GM18511 (cell line): ENCODE measurements around the gene DPYSL3.
"Not testable (repeated sequence)": the region's sequence is repeated elsewhere in the genome, so short reads cannot be mapped to it uniquely, and the experiment has no call there.

Experiments
- ATAC-seq: cut with Tn5 transposase; IDR thresholded peaks from one replicate; pipeline ENCODE4 v1.9.1; 2021; ENCODE audit warnings: mild to moderate bottlenecking, moderate library complexity; ENCODE audit not compliant: unreplicated experiment

Gene DPYSL3

DNA sequence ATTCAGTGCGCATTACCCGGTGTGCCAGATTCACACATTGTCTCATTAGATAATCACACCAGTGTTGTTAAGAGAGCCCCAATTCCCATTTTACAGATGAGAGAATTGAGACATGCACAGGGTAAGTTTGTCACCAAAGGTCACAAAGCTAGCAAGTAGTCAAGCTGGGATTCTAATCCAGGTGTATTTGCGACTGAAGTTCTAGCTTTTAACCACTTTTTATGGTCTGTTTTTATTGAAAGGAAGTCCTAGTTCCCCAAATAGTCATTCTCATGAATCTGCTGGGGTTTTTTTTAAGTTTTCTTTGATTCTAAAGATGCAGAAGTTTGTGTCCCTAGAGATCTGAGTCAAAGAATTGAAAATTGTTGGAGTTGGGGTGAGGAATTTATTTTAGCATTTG, 136.5 kb downstream of the DPYSL3 start:
- ATAC-seq: no peak

DNA sequence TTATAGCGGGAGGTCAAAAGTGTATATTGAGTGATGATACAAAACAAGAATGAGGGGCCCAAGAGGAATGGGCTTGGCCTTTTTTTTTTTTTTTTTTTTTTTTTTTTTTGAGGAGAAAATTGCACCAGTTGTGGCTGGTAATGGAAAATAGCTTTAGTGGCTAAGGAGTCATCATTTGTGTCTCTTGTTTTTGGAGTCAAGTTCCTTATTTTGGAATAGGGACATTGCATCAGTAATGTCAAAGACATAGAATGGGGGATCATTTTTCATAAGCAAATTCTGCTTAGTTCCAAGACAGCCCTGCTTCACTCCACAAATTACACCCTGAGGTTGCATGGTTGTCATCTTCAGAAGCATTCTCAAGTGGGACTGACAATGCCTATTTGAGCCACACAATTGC, 137.7 kb downstream of the DPYSL3 start:
- no peak for ATAC-seq

GRCh38 chr5:147371290-147371689, 138.6 kb downstream of the DPYSL3 start:
- ATAC-seq: no peak

DNA sequence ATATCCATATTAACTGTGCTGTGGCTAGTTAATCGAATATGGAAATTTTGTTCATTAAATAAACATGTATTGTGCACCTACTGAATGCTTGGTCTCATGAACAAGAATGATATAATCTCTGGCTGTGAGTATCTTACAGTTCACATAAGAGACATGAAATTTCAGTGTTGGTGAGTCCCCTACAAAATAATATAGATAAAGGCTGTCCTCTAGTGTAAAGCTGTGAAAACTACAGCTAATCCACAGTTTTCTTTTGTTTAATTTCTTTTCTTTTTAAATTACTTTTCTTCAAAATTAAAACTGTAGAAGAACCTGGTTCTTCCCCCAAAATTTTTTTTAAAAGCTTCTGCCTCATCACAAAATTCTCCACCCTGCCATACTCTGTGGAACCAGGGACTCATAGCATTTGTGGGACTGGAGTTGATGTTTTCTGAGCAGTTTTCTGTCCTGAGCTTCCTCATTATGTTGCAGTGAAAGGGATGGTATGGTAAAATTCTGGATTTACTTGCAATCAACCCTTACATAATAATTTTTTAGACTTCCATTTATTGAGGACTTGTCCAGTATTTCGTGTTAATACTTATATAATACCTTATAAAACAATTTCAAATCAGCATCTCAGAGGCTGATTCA, 140.0 kb downstream of the DPYSL3 start:
- ATAC-seq: no peak

- not testable (repeated sequence) for ATAC-seq
Observed at GRCh38 chr5:147367381-147367780, 142.5 kb downstream of the DPYSL3 start.

- no peak for ATAC-seq
Observed at GRCh38 chr5:147361441-147362175, 148.3 kb downstream of the DPYSL3 start.

DNA sequence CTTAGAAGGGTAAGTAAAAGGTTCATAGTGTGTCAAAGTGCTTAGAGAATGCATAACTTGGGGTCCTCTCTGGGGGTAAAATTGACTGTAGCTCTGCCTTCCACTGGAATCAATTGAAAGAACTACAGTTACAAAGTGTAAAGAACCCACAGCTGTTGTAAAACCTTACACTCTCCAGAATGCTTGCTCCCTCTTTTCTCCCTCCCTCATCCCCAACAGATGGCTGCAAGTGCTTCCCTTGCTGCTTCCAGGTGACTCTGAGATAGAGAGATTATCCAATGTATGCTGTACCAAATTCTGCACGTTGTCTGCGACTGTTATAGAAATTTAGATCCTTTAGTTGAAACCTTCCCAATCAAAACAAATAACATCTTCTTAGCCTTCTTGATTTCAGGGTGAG, 149.1 kb downstream of the DPYSL3 start:
- ATAC-seq: no peak

DNA sequence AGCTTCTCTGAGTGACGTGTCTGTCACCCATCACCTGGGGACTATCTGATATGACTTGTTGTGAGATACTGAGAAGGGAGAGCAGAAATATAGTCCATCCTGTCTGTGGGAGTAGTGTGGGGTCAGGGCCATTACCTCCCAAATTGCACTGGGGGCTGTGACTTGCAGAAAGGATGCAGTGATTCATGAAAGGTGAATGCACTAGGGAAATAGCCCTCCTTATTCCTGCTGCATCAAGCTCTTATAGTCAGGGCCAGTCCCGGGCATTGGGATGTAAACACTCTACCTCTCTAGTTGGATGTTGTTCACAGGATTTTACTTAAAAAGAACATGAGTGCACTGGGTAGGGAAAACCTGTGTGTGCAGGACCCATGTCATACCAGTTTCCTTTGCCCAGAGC, 150.3 kb downstream of the DPYSL3 start:
- no peak for ATAC-seq

DNA sequence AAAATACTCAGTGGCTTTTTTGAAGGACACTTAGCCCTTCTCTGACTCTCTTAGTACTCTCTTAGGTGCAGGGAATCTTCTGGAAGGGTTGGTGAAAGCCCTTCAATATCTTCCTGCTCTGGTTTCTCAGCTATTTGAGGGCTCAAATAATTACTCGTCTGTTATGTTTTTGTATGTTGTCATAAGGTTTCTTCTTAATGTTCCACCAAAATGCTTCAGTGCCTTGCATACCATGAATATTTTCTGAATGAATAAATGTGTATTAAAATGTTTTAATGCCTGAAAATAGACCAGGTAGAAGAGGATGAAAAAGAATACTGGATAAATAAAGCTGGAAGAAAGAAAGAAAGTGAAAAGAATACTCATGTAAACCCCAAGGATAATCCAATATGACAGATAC, 150.8 kb downstream of the DPYSL3 start:
- ATAC-seq: no peak

GRCh38 chr5:147349241-147349640, 160.6 kb downstream of the DPYSL3 start:
- no peak for ATAC-seq

DNA sequence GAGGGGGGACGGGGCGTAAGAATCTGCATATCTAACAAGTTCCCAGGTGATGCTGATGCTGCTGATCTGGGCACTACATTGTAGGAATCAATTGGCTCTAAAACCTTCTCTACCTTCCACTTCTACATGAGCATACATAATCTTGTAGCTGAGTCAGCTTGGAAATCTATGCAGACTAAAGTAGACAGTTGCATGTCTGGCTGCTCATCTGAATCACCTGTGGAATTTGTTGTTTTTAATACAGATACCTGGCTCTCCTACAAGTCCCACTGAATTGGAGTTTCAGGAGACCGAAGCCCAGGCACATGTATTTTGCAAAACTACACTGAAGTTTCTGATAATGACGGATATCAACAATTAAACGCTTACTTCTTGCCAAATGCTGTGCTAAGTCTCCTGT, 161.4 kb downstream of the DPYSL3 start:
- ATAC-seq: no peak

DNA sequence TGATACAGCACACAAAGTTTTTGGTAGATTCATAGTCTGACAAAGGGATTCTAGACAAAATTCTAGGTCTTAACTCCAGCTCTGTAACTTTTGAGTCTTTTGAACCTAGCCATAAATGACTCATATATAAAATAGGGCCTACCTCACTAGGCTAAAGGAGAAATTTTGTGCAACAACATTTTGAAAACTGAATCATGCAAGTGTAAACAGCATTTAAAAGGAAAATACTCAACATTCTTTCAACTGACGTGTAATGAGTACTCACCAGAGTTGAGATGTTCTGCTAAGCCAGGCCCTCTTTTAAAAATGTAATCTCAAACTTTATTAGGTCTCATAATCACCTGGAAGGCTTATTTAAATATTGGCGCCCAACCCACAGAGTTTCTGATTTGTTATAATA, 161.8 kb downstream of the DPYSL3 start:
- ATAC-seq: no peak

DNA sequence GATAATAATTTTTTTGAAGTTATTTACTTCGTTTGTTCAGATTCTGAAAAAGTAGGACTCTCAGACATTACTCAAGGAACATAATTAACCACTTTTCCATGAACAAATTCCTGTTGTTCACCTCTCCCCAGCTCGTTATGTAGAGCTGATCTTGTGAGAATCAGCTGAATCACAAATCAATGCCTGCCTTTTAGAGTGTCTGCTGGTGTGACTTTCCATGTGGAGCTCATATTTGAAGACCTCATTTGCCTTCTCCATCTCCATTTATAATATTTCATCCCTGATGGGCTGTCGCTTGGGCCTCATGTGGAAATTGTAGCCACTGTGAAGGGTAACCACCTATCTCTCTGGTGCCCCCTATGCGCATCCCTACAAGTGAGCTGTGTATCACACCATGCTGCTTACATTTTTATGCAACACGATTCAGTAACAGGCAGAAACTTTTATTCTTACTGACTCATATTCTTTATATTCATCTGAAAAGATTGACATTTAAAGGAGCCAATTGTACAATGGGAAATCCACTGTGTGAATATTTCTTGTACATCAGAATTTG, 163.8 kb downstream of the DPYSL3 start:
- ATAC-seq: no peak

DNA sequence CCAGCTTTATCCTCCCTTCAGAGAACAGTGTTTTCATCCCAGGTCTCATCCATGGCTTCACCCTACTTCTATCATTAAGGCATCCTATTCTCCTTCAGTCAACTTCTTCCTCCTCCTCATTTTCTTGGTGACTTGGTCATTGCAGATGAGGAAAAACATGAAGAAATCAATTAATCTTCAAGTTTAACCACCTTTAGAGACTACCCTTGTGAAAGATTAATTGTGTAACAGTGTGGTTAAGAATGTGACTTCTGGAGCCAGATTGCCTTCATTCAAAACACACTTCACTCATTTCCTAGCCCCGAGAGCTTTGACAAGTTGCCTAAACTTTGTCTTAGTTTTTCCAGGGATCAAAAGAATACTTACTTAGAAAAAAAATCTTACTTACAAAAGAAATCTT, 165.0 kb downstream of the DPYSL3 start:
- ATAC-seq: no peak

GRCh38 chr5:147341345-147341744, 168.5 kb downstream of the DPYSL3 start:
- no peak for ATAC-seq

- ATAC-seq: no peak
Observed at GRCh38 chr5:147340941-147341340, 168.9 kb downstream of the DPYSL3 start.
